Panc1 (cell line): ENCODE measurements around the gene SIRT7. TPM values are rescaled to one million over a fixed set of nuclear protein-coding genes. Genes with fewer than 3 reads are reported as not detected.

Source experiments
- ATAC-seq: fragments of 200-7000 bp; cut with Tn5 transposase; 2 replicates; pipeline ENCODE4 v1.9.1; 2020; ENCODE audit warnings: mild to moderate bottlenecking, moderate library complexity
- BruUV-seq: library from RNA; stranded (reverse); fragments of 400-500 nt; replicated peaks from 2 replicates; lab custom pipeline; 2021; lab: Mats Ljungman, UMichigan
- CTCF ChIA-PET: fragments of 300-600 bp; sonication (Branson Sonifier 250); formaldehyde crosslinking; loops from one replicate; lab custom pipeline; 2022; ENCODE audit warnings: antibody characterized with exemption; lab: Charles Lee
- POLR2A ChIA-PET: fragments of 300-600 bp; sonication (Branson Sonifier 250); formaldehyde crosslinking; loops from one replicate; lab custom pipeline; 2022; ENCODE audit warnings: antibody characterized with exemption; lab: Charles Lee
- DNase-seq: peaks from one replicate; pipeline ENCODE4 v3.0.0-alpha.2; 2010; ENCODE audit warnings: low read depth, low spot score
- H3K27ac ChIP-seq: 2 replicates; pipeline ENCODE4 v1.5.1; 2011; ENCODE audit warnings: mild to moderate bottlenecking, low read length, inconsistent platforms
- H3K27me3 ChIP-seq: fragments of 200-500 bp; sonication (Bioruptor generic); 2 replicates; pipeline ENCODE4 v1.6.0; 2014; ENCODE audit warnings: low read length, inconsistent platforms; ENCODE audit not compliant: control insufficient read depth, insufficient read depth
- H3K36me3 ChIP-seq: fragments of 200-500 bp; sonication (Bioruptor generic); 2 replicates; pipeline ENCODE4 v1.5.1; 2014; ENCODE audit warnings: inconsistent platforms, mild to moderate bottlenecking, low read length, moderate library complexity; ENCODE audit not compliant: control insufficient read depth, insufficient read depth
- H3K4me1 ChIP-seq: 2 replicates; pipeline ENCODE4 v1.5.1; 2011; ENCODE audit warnings: inconsistent platforms, mild to moderate bottlenecking, low read length, moderate library complexity; ENCODE audit not compliant: control insufficient read depth, insufficient read depth
- H3K4me3 ChIP-seq, 2 experiments: 2 replicates each; pipeline ENCODE4 v1.5.1; 2011 to 2012; ENCODE audit warnings: low read depth in 2 of 2, low read length in 2 of 2, mild to moderate bottlenecking in 2 of 2, inconsistent platforms in 1 of 2, moderate library complexity in 1 of 2
- H3K9me3 ChIP-seq: fragments of 200-500 bp; sonication (Bioruptor generic); 2 replicates; pipeline ENCODE4 v1.5.1; 2014; ENCODE audit warnings: low read depth, mild to moderate bottlenecking, inconsistent platforms, low read length, moderate library complexity; ENCODE audit not compliant: control insufficient read depth, insufficient read depth
- CTCF ChIP-seq: fragments of 450-650 bp; IDR thresholded peaks from 2 replicates; pipeline ENCODE4 v1.5.1; 2017; ENCODE audit warnings: mild to moderate bottlenecking
- POLR2AphosphoS5 ChIP-seq: IDR thresholded peaks from 2 replicates; pipeline ENCODE4 v1.6.1; 2012; ENCODE audit warnings: mild to moderate bottlenecking, low read depth, low read length, moderate library complexity
- REST ChIP-seq, 2 experiments: IDR thresholded peaks; 2 replicates each; pipeline ENCODE4 v1.6.1; 2011 to 2012; ENCODE audit warnings: low read depth in 2 of 2, control low read depth in 1 of 2, low read length in 1 of 2, mild to moderate bottlenecking in 1 of 2, moderate library complexity in 1 of 2; ENCODE audit not compliant: insufficient read depth in 1 of 2
- SIN3A ChIP-seq: IDR thresholded peaks from 2 replicates; pipeline ENCODE4 v1.6.1; 2012; ENCODE audit warnings: low read depth, mild to moderate bottlenecking, low read length, moderate library complexity, borderline replicate concordance; ENCODE audit not compliant: insufficient read depth
- TCF7L2 ChIP-seq: IDR thresholded peaks from 2 replicates; pipeline ENCODE4 v1.6.1; 2011; ENCODE audit warnings: mild to moderate bottlenecking, low read depth, low read length, inconsistent platforms
- in situ Hi-C: cut with HindIII; loops from 2 replicates; pipeline ENCODE4 v1.10.0; 2016; ENCODE audit warnings: low sequenced_read_pairs, low pct_unique_long_range_greater_than_20kb
- intact Hi-C: fragments of 100-400 bp; cut with micrococcal nuclease; formaldehyde crosslinking; loops from one replicate; pipeline ENCODE4 v1.10.0; 2022; ENCODE audit not compliant: unreplicated experiment
- total RNA-seq: library from RNA; stranded (reverse); gene quantifications from one replicate; pipeline ENCODE4 v1.2.1, GENCODE V29; 2021; ENCODE audit not compliant: unreplicated experiment

Gene SIRT7
- total RNA-seq, 1 experiment from 2014 or later = 82.5 TPM

GRCh38 chr17:81930142-81931125 is 12.5 kb upstream of the SIRT7 start:
- no peaks in the 10 kb centered on the region for H3K9me3 ChIP-seq
- CTCF ChIA-PET = interaction anchor here (0.6 kb wide), 2 partner anchors 37 to 148 kb away, joined by 3 to 5 read pairs; no protein-coding TSS in a partner anchor
- intact Hi-C loops = no loop called here
- H3K4me3 ChIP-seq = no peak overlapping the region
- ATAC-seq = no peak
- TSS peak; percentile 58 for BruUV-seq
- DNase-seq = no peak
- H3K4me1 ChIP-seq = peaks cover 35% of the 10 kb centered on the region
- peak; percentile 97 for TF ChIP-seq REST (IDR thresholded peaks at IDR 0.05; ENCODE audit: insufficient read depth in 1 of 2, low read depth in 2 of 2, low read length in 1 of 2)
- no peak for TF ChIP-seq SIN3A
- H3K27ac ChIP-seq = no peak overlapping the region
- H3K27me3 ChIP-seq = no peaks in the 10 kb centered on the region
- POLR2A ChIA-PET = interaction anchor here (0.5 to 0.6 kb wide), 6 partner anchors 33 to 491 kb away, joined by 3 to 5 read pairs (median 4); no protein-coding TSS in a partner anchor
- H3K36me3 ChIP-seq = no peaks in the 10 kb centered on the region; the same call in 1 of the 2 replicates
- in situ Hi-C loops = no loop called here

GRCh38 chr17:81929253-81930141 is 11.5 kb upstream of the SIRT7 start:
- peak overlapping the region in 1 of 2 experiments; percentile 79; a peak in 3 of 4 replicates for H3K4me3 ChIP-seq
- ATAC-seq = no peak
- no peak for TF ChIP-seq REST (IDR thresholded peaks at IDR 0.05; ENCODE audit: insufficient read depth in 1 of 2, low read depth in 2 of 2, low read length in 1 of 2)
- TF ChIP-seq POLR2AphosphoS5 = no peak
- TF ChIP-seq SIN3A = no peak
- no peak for TF ChIP-seq CTCF
- TF ChIP-seq TCF7L2 = no peak
- intact Hi-C loops = no loop called here
- POLR2A ChIA-PET = interaction anchor here (0.6 kb wide), 1 partner anchor 32 kb away, joined by 3 read pairs; no protein-coding TSS in a partner anchor
- peak overlapping the region; percentile 85; the same call in 1 of the 2 replicates for H3K27ac ChIP-seq
- in situ Hi-C loops = no loop called here
- no peak for DNase-seq
- no TSS peak for BruUV-seq
- CTCF ChIA-PET = interaction anchor here (0.6 kb wide), 2 partner anchors 37 to 90 kb away, joined by 3 to 5 read pairs; no protein-coding TSS in a partner anchor
- H3K27me3 ChIP-seq = no peaks in the 10 kb centered on the region
- H3K36me3 ChIP-seq = no peaks in the 10 kb centered on the region; the same call in 1 of the 2 replicates
- H3K9me3 ChIP-seq = no peaks in the 10 kb centered on the region
- peaks cover 40% of the 10 kb centered on the region for H3K4me1 ChIP-seq
